Measurements from ENCODE around the gene PSEN1.

Gene PSEN1

DNA sequence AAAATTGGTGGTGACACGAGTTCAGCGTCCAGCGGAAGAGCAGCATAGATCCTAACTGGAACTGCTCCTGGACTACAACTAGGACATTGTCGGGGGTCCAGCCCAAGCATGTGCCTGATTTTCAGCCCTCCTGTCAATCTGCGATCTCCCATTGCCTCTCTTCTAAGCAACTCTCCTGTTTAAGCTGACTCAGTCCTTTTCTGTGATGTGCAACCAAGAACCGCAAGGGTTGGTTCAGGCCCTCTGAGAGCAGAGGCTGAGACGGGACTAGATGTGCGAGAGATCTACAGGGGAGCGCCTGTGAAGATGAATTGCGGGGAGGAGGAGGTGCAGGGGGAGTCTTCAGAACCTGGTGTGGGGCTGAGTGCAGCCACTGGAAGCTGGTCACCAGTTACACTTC lies 97.3 kb downstream of the PSEN1 start:
- Histone ChIP-seq H3K9me2 (replicated peaks; ENCODE audit: control insufficient read depth, low read length) (no peaks in the 10 kb centered on the region), H3K27ac (ENCODE audit: low read depth, low read length) (no peak overlapping the region), H3K4me1 (ENCODE audit: control insufficient read depth, low read length) (peaks cover 27% of the 10 kb centered on the region), H4K20me1 (ENCODE audit: control insufficient read depth, insufficient read depth, low read depth, low read length) (no peaks in the 10 kb centered on the region), H3K36me3 (ENCODE audit: control insufficient read depth, low read length) (no peaks in the 10 kb centered on the region), H3K79me2 (ENCODE audit: control insufficient read depth, low read length) (no peaks in the 10 kb centered on the region), H3K4me2 (ENCODE audit: low read length) (no peak overlapping the region), H3F3A (ENCODE audit: control insufficient read depth, insufficient read depth) (no peaks in the 10 kb centered on the region), H3K27me3 (ENCODE audit: control insufficient read depth, low read length) (peaks cover 65% of the 10 kb centered on the region), H3K4me3 (ENCODE audit: low read length) (no peak overlapping the region), H3K9me3 (ENCODE audit: control insufficient read depth, insufficient read depth, low read length) (no peaks in the 10 kb centered on the region)
- no peak for TF ChIP-seq EZH2phosphoT487 (IDR thresholded peaks at IDR 0.05; ENCODE audit: borderline replicate concordance, low read length)
- TF ChIP-seq, protein P1, sequence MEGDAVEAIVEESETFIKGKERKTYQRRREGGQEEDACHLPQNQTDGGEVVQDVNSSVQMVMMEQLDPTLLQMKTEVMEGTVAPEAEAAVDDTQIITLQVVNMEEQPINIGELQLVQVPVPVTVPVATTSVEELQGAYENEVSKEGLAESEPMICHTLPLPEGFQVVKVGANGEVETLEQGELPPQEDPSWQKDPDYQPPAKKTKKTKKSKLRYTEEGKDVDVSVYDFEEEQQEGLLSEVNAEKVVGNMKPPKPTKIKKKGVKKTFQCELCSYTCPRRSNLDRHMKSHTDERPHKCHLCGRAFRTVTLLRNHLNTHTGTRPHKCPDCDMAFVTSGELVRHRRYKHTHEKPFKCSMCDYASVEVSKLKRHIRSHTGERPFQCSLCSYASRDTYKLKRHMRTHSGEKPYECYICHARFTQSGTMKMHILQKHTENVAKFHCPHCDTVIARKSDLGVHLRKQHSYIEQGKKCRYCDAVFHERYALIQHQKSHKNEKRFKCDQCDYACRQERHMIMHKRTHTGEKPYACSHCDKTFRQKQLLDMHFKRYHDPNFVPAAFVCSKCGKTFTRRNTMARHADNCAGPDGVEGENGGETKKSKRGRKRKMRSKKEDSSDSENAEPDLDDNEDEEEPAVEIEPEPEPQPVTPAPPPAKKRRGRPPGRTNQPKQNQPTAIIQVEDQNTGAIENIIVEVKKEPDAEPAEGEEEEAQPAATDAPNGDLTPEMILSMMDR (IDR thresholded peaks at IDR 0.05; ENCODE audit: low read depth, low read length, poor library complexity, severe bottlenecking): no peak

DNA sequence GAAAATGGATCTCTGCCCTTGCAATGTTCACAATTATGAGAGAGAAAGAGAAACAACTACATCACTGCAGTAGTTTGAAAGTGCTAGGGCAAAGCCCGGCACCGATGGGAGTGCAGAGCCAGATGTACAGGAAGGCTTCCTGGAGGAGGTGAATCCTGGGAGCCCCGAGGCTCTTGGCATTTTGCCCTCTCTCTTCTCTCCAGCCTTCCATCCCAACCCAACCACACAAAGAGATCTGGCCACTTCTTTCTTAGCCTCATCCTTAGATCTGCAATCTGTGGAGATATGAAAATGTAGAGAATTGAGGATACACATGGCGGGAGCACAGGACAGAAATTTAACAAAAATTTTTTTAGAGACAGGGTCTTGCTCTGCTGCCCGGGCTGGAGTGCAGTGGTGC lies 97.7 kb downstream of the PSEN1 start:
- no peaks in the 10 kb centered on the region for H3K9me3 ChIP-seq (ENCODE audit: control insufficient read depth, insufficient read depth, low read length)
- no peak overlapping the region for H3K4me3 ChIP-seq (ENCODE audit: low read length)
- no peak overlapping the region for H3K27ac ChIP-seq (ENCODE audit: low read depth, low read length)
- H3K36me3 ChIP-seq (ENCODE audit: control insufficient read depth, low read length): no peaks in the 10 kb centered on the region
- no peak overlapping the region for H3K4me2 ChIP-seq (ENCODE audit: low read length)
- H3K4me1 ChIP-seq (ENCODE audit: control insufficient read depth, low read length): peaks cover 27% of the 10 kb centered on the region
- no peaks in the 10 kb centered on the region for H4K20me1 ChIP-seq (ENCODE audit: control insufficient read depth, insufficient read depth, low read depth, low read length)
- H3F3A ChIP-seq (ENCODE audit: control insufficient read depth, insufficient read depth): no peaks in the 10 kb centered on the region
- no peaks in the 10 kb centered on the region for H3K9me2 ChIP-seq (replicated peaks; ENCODE audit: control insufficient read depth, low read length)
- no peaks in the 10 kb centered on the region for H3K79me2 ChIP-seq (ENCODE audit: control insufficient read depth, low read length)
- H3K27me3 ChIP-seq (ENCODE audit: control insufficient read depth, low read length): peaks cover 70% of the 10 kb centered on the region
- TF ChIP-seq, protein P1 (IDR thresholded peaks at IDR 0.05; ENCODE audit: low read depth, low read length, poor library complexity, severe bottlenecking): no peak
- no peak for TF ChIP-seq EZH2phosphoT487 (IDR thresholded peaks at IDR 0.05; ENCODE audit: borderline replicate concordance, low read length)

DNA sequence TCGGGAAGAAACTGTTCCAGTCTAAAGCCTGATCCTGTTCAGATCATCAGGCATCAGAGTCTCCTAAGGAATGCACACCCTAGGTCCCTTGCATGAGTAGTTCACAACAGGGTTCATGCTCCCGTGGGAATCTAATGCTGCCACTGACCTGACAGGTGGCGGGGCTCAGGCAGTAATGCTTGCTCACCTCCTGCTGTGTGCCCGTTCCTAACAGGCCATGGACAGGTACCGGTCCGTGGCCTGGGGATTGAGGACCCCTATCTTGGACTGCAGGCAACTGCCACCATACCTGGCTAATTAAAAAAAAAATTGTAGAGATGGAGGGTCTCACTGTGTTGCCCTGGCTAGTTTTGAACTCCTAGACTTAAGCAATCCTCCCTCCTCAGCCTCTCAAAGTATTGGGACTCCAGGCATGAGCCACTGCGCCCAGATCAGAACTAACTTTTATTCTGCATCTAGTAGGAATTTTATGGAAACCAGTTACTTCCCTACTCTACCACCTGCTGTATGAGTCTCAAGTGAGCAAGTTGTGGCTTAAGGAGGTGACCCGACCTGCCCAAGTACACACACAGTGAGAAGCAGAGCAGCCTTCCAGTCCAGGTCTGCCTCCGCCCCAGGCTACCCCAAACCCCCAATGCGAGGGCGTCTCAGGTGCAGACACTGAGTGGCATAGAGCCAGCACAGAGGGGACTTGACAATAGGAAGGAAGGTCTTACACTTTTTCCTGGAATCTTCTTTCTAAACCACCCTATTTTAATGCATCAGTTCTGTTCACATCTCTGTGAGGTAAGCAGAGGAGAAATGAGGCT lies 98.5 kb downstream of the PSEN1 start:
- no peaks in the 10 kb centered on the region for H3K9me2 ChIP-seq (replicated peaks; ENCODE audit: control insufficient read depth, low read length)
- H3F3A ChIP-seq (ENCODE audit: control insufficient read depth, insufficient read depth): no peaks in the 10 kb centered on the region
- no peaks in the 10 kb centered on the region for H3K9me3 ChIP-seq (ENCODE audit: control insufficient read depth, insufficient read depth, low read length)
- H3K4me2 ChIP-seq (ENCODE audit: low read length): no peak overlapping the region
- peaks cover 77% of the 10 kb centered on the region for H3K27me3 ChIP-seq (ENCODE audit: control insufficient read depth, low read length)
- TF ChIP-seq EZH2phosphoT487 (IDR thresholded peaks at IDR 0.05; ENCODE audit: borderline replicate concordance, low read length): no peak
- TF ChIP-seq, protein P1 (IDR thresholded peaks at IDR 0.05; ENCODE audit: low read depth, low read length, poor library complexity, severe bottlenecking): no peak
- H4K20me1 ChIP-seq (ENCODE audit: control insufficient read depth, insufficient read depth, low read depth, low read length): no peaks in the 10 kb centered on the region
- H3K36me3 ChIP-seq (ENCODE audit: control insufficient read depth, low read length): no peaks in the 10 kb centered on the region
- peaks cover 27% of the 10 kb centered on the region for H3K4me1 ChIP-seq (ENCODE audit: control insufficient read depth, low read length)
- no peak overlapping the region for H3K27ac ChIP-seq (ENCODE audit: low read depth, low read length)
- H3K79me2 ChIP-seq (ENCODE audit: control insufficient read depth, low read length): no peaks in the 10 kb centered on the region
- no peak overlapping the region for H3K4me3 ChIP-seq (ENCODE audit: low read length)
